ENCODE data around the gene STAMBPL1. TPM values are rescaled to one million over a fixed set of nuclear protein-coding genes. Genes with fewer than 3 reads are reported as not detected.

The STAMBPL1 gene
- total and polyA plus RNA-seq, 2 donors (not counting 3 experiments of a cell fraction or from before 2014, with no cell fraction given), result 0.70 to 1.8 TPM

GRCh38 chr10:88870089-88870488, 10.0 kb upstream of the STAMBPL1 start:
- dilution Hi-C loops (cut with MboI; ENCODE audit: extremely low pct_ligation_motif_present, low sequenced_read_pairs), result no loop called here
- H3K4me1 ChIP-seq (ENCODE audit: control insufficient read depth, extremely low read depth, insufficient read depth, low read length), result no peaks in the 10 kb centered on the region
- intact Hi-C loops (cut with micrococcal nuclease), result no loop called here
- H3K27ac ChIP-seq (ENCODE audit: insufficient read depth, low read depth, low read length), result no peak overlapping the region
- ChIA-PET POLR2A (no interaction called here), CTCF (interaction anchor here (0.7 to 2.2 kb wide), 9 partner anchors 9 to 117 kb away, joined by 3 to 9 read pairs (median 4); partner anchors contain the start of gene STAMBPL1)
- H3K27me3 ChIP-seq (ENCODE audit: control insufficient read depth in 2 of 2, insufficient read depth in 2 of 2, low read length in 2 of 2), result peaks cover 0 to 13% of the 10 kb centered on the region in 2 experiments
- no peaks in the 10 kb centered on the region for H3K9me1 ChIP-seq (replicated peaks; ENCODE audit: control insufficient read depth, extremely low read depth, insufficient read depth, low read length)
- TF ChIP-seq MYC (IDR thresholded peaks at IDR 0.05; ENCODE audit: low read depth, low read length), result no peak
- no peaks in the 10 kb centered on the region for H3K9me3 ChIP-seq (replicated peaks; ENCODE audit: control insufficient read depth, insufficient read depth, low read length)
- H3K36me3 ChIP-seq (ENCODE audit: control insufficient read depth in 2 of 2, extremely low read depth in 1 of 2, insufficient read depth in 2 of 2, low read length in 2 of 2), result no peaks in the 10 kb centered on the region
- no peak overlapping the region for H2AFZ ChIP-seq (ENCODE audit: low read depth, low read length)
- no TSS peak for BruUV-seq (replicated peaks)
- no peaks in the 10 kb centered on the region for H4K20me1 ChIP-seq (replicated peaks; ENCODE audit: control insufficient read depth, extremely low read depth, insufficient read depth, low read length)
- no peaks in the 10 kb centered on the region for H3K79me2 ChIP-seq (ENCODE audit: control insufficient read depth, insufficient read depth, low read length)
- H3K4me3 ChIP-seq (replicated peaks in 1 of 3; ENCODE audit: insufficient read depth in 1 of 3, low read depth in 1 of 3, low read length in 3 of 3), result no peak overlapping the region
- DNase-seq (ENCODE audit: low read depth, low spot score) (no peak), FAIRE-seq (no peak)
- H3K9ac ChIP-seq (replicated peaks; ENCODE audit: extremely low read depth, insufficient read depth, low read length), result no peak overlapping the region
- no peak overlapping the region for H3K4me2 ChIP-seq (ENCODE audit: insufficient read depth, low read length)

GRCh38 chr10:88873757-88874156, 6.3 kb upstream of the STAMBPL1 start:
- dilution Hi-C loops (cut with MboI; ENCODE audit: extremely low pct_ligation_motif_present, low sequenced_read_pairs) (no loop called here), intact Hi-C loops (cut with micrococcal nuclease) (no loop called here)
- Histone ChIP-seq H3K27ac (ENCODE audit: insufficient read depth, low read depth, low read length) (no peak overlapping the region), H3K79me2 (ENCODE audit: control insufficient read depth, insufficient read depth, low read length) (no peaks in the 10 kb centered on the region), H3K9me3 (replicated peaks; ENCODE audit: control insufficient read depth, insufficient read depth, low read length) (no peaks in the 10 kb centered on the region), H3K4me2 (ENCODE audit: insufficient read depth, low read length) (no peak overlapping the region), H3K4me1 (ENCODE audit: control insufficient read depth, extremely low read depth, insufficient read depth, low read length) (no peaks in the 10 kb centered on the region), H3K9me1 (replicated peaks; ENCODE audit: control insufficient read depth, extremely low read depth, insufficient read depth, low read length) (no peaks in the 10 kb centered on the region), H2AFZ (ENCODE audit: low read depth, low read length) (no peak overlapping the region), H3K9ac (replicated peaks; ENCODE audit: extremely low read depth, insufficient read depth, low read length) (no peak overlapping the region), H3K36me3 (ENCODE audit: control insufficient read depth in 2 of 2, extremely low read depth in 1 of 2, insufficient read depth in 2 of 2, low read length in 2 of 2) (no peaks in the 10 kb centered on the region), H4K20me1 (replicated peaks; ENCODE audit: control insufficient read depth, extremely low read depth, insufficient read depth, low read length) (no peaks in the 10 kb centered on the region), H3K27me3 (ENCODE audit: control insufficient read depth in 2 of 2, insufficient read depth in 2 of 2, low read length in 2 of 2) (peaks cover 0 to 6% of the 10 kb centered on the region in 2 experiments), H3K4me3 (replicated peaks in 1 of 3; ENCODE audit: insufficient read depth in 1 of 3, low read depth in 1 of 3, low read length in 3 of 3) (no peak overlapping the region)
- BruUV-seq (replicated peaks), result no TSS peak
- DNase-seq (ENCODE audit: low read depth, low spot score), result no peak
- TF ChIP-seq MAX (IDR thresholded peaks at IDR 0.05; ENCODE audit: insufficient read depth, insufficient read length) (no peak), POLR2A (IDR thresholded peaks at IDR 0.05; ENCODE audit: low read depth, low read length) (no peak), POLR2AphosphoS5 (IDR thresholded peaks at IDR 0.05; ENCODE audit: insufficient read depth, low read depth, low read length) (no peak), FOS (IDR thresholded peaks at IDR 0.05; ENCODE audit: borderline replicate concordance, insufficient read depth, low read length) (no peak), GATA2 (IDR thresholded peaks at IDR 0.05; ENCODE audit: insufficient read depth, insufficient read length, low read depth, low read length) (no peak), JUN (IDR thresholded peaks at IDR 0.05; ENCODE audit: borderline replicate concordance, insufficient read depth, insufficient read length, low read depth) (no peak), MYC (IDR thresholded peaks at IDR 0.05; ENCODE audit: low read depth, low read length) (no peak), EZH2 (IDR thresholded peaks at IDR 0.05; ENCODE audit: borderline replicate concordance, low read depth, low read length, severe bottlenecking) (no peak), CTCF (IDR thresholded peaks at IDR 0.05; ENCODE audit: extremely low read depth in 1 of 2, insufficient read depth in 1 of 2, low read depth in 1 of 2, low read length in 2 of 2) (no peak)
- POLR2A ChIA-PET, result no interaction called here
- FAIRE-seq, result peak; percentile 24
- CTCF ChIA-PET, result interaction anchor here (0.6 kb wide), 1 partner anchor 59 kb away, joined by 3 read pairs; no protein-coding TSS in a partner anchor

Measured in endothelial cell of umbilical vein (primary cell).